H9 (cell line): ENCODE measurements around the gene SEMG2. TPM values are rescaled to one million over a fixed set of nuclear protein-coding genes. Genes with fewer than 3 reads are reported as not detected.

Experiments used
- DNase-seq: peaks from one replicate; pipeline ENCODE4 v3.0.0-alpha.2; 2017
- H2AFZ ChIP-seq: one replicate; pipeline ENCODE4 v1.6.1; 2013; ENCODE audit warnings: mild to moderate bottlenecking, low read length, control low read depth, moderate library complexity
- H2AK5ac ChIP-seq: 2 replicates; pipeline ENCODE4 v1.6.1; 2013; ENCODE audit warnings: low read length, control low read depth, mixed read lengths; ENCODE audit not compliant: insufficient read length
- H2BK120ac ChIP-seq: one replicate; pipeline ENCODE4 v1.6.1; 2013; ENCODE audit warnings: low read depth, mild to moderate bottlenecking, low read length, control low read depth, inconsistent platforms; ENCODE audit not compliant: poor library complexity, severe bottlenecking
- H2BK12ac ChIP-seq: 2 replicates; pipeline ENCODE4 v1.6.1; 2013; ENCODE audit warnings: low read length, control low read depth, mixed read lengths, low read depth; ENCODE audit not compliant: insufficient read length
- H2BK15ac ChIP-seq: 2 replicates; pipeline ENCODE4 v1.6.1; 2013; ENCODE audit warnings: low read depth, low read length, control low read depth
- H2BK20ac ChIP-seq: one replicate; pipeline ENCODE4 v1.6.1; 2013; ENCODE audit warnings: low read depth, mild to moderate bottlenecking, low read length, control low read depth, inconsistent platforms; ENCODE audit not compliant: poor library complexity, severe bottlenecking
- H2BK5ac ChIP-seq: 2 replicates; pipeline ENCODE4 v1.6.1; 2013; ENCODE audit warnings: low read length, control low read depth, mixed read lengths; ENCODE audit not compliant: insufficient read length
- H3K14ac ChIP-seq: 2 replicates; pipeline ENCODE4 v1.6.1; 2013; ENCODE audit warnings: low read length, control low read depth; ENCODE audit not compliant: insufficient read depth
- H3K18ac ChIP-seq: 2 replicates; pipeline ENCODE4 v1.6.1; 2013; ENCODE audit warnings: low read depth, mild to moderate bottlenecking, mixed read lengths, low read length, control low read depth; ENCODE audit not compliant: insufficient read length
- H3K23ac ChIP-seq: 2 replicates; pipeline ENCODE4 v1.6.1; 2013; ENCODE audit warnings: low read length, control low read depth, mixed read lengths, low read depth; ENCODE audit not compliant: insufficient read length
- H3K23me2 ChIP-seq: 2 replicates; pipeline ENCODE4 v1.6.1; 2013; ENCODE audit warnings: low read depth, mild to moderate bottlenecking, mixed read lengths, low read length, control low read depth; ENCODE audit not compliant: insufficient read length, poor library complexity, severe bottlenecking
- H3K27ac ChIP-seq: 2 replicates; pipeline ENCODE4 v1.5.1; 2013; ENCODE audit warnings: low read length, control low read depth, mixed read lengths, low read depth; ENCODE audit not compliant: insufficient read length
- H3K27me3 ChIP-seq: 2 replicates; pipeline ENCODE4 v1.6.1; 2013; ENCODE audit warnings: low read length, control low read depth, inconsistent platforms; ENCODE audit not compliant: insufficient read depth
- H3K4ac ChIP-seq: 2 replicates; pipeline ENCODE4 v1.6.1; 2013; ENCODE audit warnings: low read depth, mild to moderate bottlenecking, control low read depth, inconsistent platforms, low read length, moderate library complexity
- H3K4me1 ChIP-seq: 2 replicates; pipeline ENCODE4 v1.6.1; 2013; ENCODE audit warnings: low read length, control low read depth, inconsistent platforms; ENCODE audit not compliant: insufficient read depth
- H3K4me2 ChIP-seq: 2 replicates; pipeline ENCODE4 v1.6.1; 2013; ENCODE audit warnings: low read length, control low read depth, mixed read lengths; ENCODE audit not compliant: insufficient read length, insufficient read depth
- H3K56ac ChIP-seq: 2 replicates; pipeline ENCODE4 v1.6.1; 2013; ENCODE audit warnings: low read depth, mild to moderate bottlenecking, mixed read lengths, low read length, control low read depth; ENCODE audit not compliant: insufficient read length
- H3K79me1 ChIP-seq: 2 replicates; pipeline ENCODE4 v1.6.1; 2013; ENCODE audit warnings: low read depth, mild to moderate bottlenecking, moderate library complexity, low read length, control low read depth, inconsistent platforms; ENCODE audit not compliant: insufficient read depth, poor library complexity, severe bottlenecking
- H3K79me2 ChIP-seq: 2 replicates; pipeline ENCODE4 v1.6.1; 2013; ENCODE audit warnings: low read length, control low read depth, inconsistent platforms; ENCODE audit not compliant: insufficient read depth
- H3K9ac ChIP-seq: 2 replicates; pipeline ENCODE4 v1.6.1; 2013; ENCODE audit warnings: low read length, control low read depth, mixed read lengths; ENCODE audit not compliant: insufficient read length; ENCODE audit errors: extremely low read depth
- H3K9me3 ChIP-seq: one replicate; pipeline ENCODE4 v1.6.1; 2013; ENCODE audit warnings: low read depth, low read length, inconsistent platforms; ENCODE audit not compliant: control insufficient read depth
- H3T11ph ChIP-seq: one replicate; pipeline ENCODE4 v1.6.1; 2013; ENCODE audit warnings: mild to moderate bottlenecking, low read length, control low read depth, inconsistent platforms
- H4K20me1 ChIP-seq: one replicate; pipeline ENCODE4 v1.6.1; 2013; ENCODE audit not compliant: control insufficient read depth, insufficient read length, insufficient read depth
- H4K5ac ChIP-seq: 2 replicates; pipeline ENCODE4 v1.6.1; 2013; ENCODE audit warnings: low read depth, mild to moderate bottlenecking, mixed read lengths, low read length, control low read depth; ENCODE audit not compliant: insufficient read length
- H4K8ac ChIP-seq: replicated peaks from 2 replicates; pipeline ENCODE4 v1.6.1; 2013; ENCODE audit warnings: low read length, control low read depth, mixed read lengths, low read depth; ENCODE audit not compliant: insufficient read length
- H4K91ac ChIP-seq: 2 replicates; pipeline ENCODE4 v1.6.1; 2013; ENCODE audit warnings: low read depth, mild to moderate bottlenecking, moderate library complexity, mixed read lengths, low read length, control low read depth; ENCODE audit not compliant: insufficient read length
- H3K27ac Mint-ChIP-seq, 3 experiments: 2 replicates in 2 of 3; 3 replicates in 1 of 3; pipeline ENCODE4 v1.8.0; 2020 to 2021; ENCODE audit warnings: mixed read lengths in 3 of 3, mild to moderate bottlenecking in 1 of 3, moderate library complexity in 1 of 3
- H3K27me3 Mint-ChIP-seq: 2 replicates; pipeline ENCODE4 v1.8.0; 2021; ENCODE audit warnings: low read depth, mild to moderate bottlenecking, moderate library complexity, mixed read lengths
- H3K36me3 Mint-ChIP-seq, 3 experiments: 2 replicates in 2 of 3; 3 replicates in 1 of 3; pipeline ENCODE4 v1.8.0; 2020 to 2021; ENCODE audit warnings: low read depth in 3 of 3, mixed read lengths in 3 of 3; ENCODE audit not compliant: insufficient read depth in 1 of 3
- H3K4me1 Mint-ChIP-seq, 2 experiments: 2 replicates each; pipeline ENCODE4 v1.8.0; 2020; ENCODE audit warnings: mixed read lengths in 2 of 2
- H3K4me3 Mint-ChIP-seq, 2 experiments: 2 replicates in 1 of 2; 3 replicates in 1 of 2; pipeline ENCODE4 v1.8.0; 2020 to 2021; ENCODE audit warnings: mild to moderate bottlenecking in 2 of 2, mixed read lengths in 2 of 2, moderate library complexity in 1 of 2
- H3K9me3 Mint-ChIP-seq, 2 experiments: 2 replicates in 1 of 2; 3 replicates in 1 of 2; pipeline ENCODE4 v1.8.0; 2020; ENCODE audit warnings: mild to moderate bottlenecking in 2 of 2, mixed read lengths in 2 of 2, moderate library complexity in 1 of 2
- CTCF ChIP-seq: fragments of 200-600 bp; sonication (generic); conservative IDR thresholded peaks from 3 replicates; pipeline ENCODE4 v1.8.0; 2021; ENCODE audit warnings: antibody characterized with exemption, mild to moderate bottlenecking
- WGBS: extraction: QIAGEN DNeasy Blood & Tissue Kit; methylation state at CpG from one replicate; pipeline ENCODE4 v1.1.7; 2013; ENCODE audit warnings: missing lambda C conversion rate, low lambda C conversion rate, mixed read lengths; ENCODE audit not compliant: insufficient read length; ENCODE audit errors: extremely low coverage; 5-methylcytosine and 5-hydroxymethylcytosine counted together
- total RNA-seq: library from RNA; stranded (reverse); gene quantifications from 2 replicates; pipeline ENCODE4 v1.2.1, GENCODE V29; 2021

The SEMG2 gene
- total RNA-seq, 1 experiment from 2014 or later, result not detected

DNA sequence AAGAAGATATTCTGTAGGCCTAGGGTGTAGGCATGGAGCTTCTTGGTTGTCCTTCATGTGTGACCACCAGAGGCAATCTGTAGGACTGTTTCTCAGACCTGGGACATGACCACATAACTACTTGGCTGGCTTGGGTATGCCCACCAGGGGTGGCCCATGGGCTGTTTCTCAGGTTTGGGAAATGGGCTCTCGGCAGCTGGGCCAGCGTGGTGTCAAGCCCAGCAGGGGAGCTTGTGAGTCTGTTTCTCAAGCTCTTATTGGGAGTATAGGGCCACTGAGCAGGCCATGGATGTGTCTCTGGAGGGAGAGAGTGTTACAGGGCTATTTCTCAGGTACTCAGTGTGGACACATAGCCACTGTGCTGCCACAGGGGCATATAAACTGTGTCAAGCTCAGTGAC lies 2.5 kb upstream of the SEMG2 start:
- no CpG with 5 or more reads among the region's 2 CpGs for WGBS
- no peak overlapping the region for H3K23ac ChIP-seq
- peaks cover 33% of the 10 kb centered on the region for H3K27me3 Mint-ChIP-seq

More for the DNA sequence above, 2.5 kb upstream of the SEMG2 start:
- Mint-ChIP-seq H3K4me3 (no peak overlapping the region), H3K27ac (peak overlapping the region in 1 of 3 experiments; percentile 31; a peak in 1 of 7 replicates), H3K9me3 (no peaks in the 10 kb centered on the region), H3K4me1 (no peaks in the 10 kb centered on the region), H3K36me3 (no peaks in the 10 kb centered on the region)
- Histone ChIP-seq H2BK5ac (no peak overlapping the region), H4K20me1 (no peaks in the 10 kb centered on the region), H3K9me3 (no peaks in the 10 kb centered on the region), H2AK5ac (no peak overlapping the region), H2BK12ac (no peak overlapping the region), H3K4me1 (no peaks in the 10 kb centered on the region), H2AFZ (no peak overlapping the region), H3T11ph (no peak overlapping the region), H2BK120ac (no peak overlapping the region), H3K9ac (no peak overlapping the region), H3K27ac (no peak overlapping the region), H2BK15ac (no peak overlapping the region), H4K91ac (no peak overlapping the region), H4K8ac (no peak overlapping the region), H3K18ac (no peak overlapping the region), H3K4me2 (no peak overlapping the region), H3K27me3 (no peaks in the 10 kb centered on the region), H2BK20ac (no peak overlapping the region), H3K4ac (no peak overlapping the region), H4K5ac (no peak overlapping the region), H3K23me2 (no peaks in the 10 kb centered on the region), H3K79me1 (no peaks in the 10 kb centered on the region), H3K79me2 (no peaks in the 10 kb centered on the region), H3K56ac (no peak overlapping the region), H3K14ac (no peak overlapping the region)
- DNase-seq, result no peak
- no peak for TF ChIP-seq CTCF
